ENCODE data around the gene IGSF10.
"Not testable (repeated sequence)": the region's sequence is repeated elsewhere in the genome, so short reads cannot be mapped to it uniquely, and the experiment has no call there.

Gene IGSF10, protein sequence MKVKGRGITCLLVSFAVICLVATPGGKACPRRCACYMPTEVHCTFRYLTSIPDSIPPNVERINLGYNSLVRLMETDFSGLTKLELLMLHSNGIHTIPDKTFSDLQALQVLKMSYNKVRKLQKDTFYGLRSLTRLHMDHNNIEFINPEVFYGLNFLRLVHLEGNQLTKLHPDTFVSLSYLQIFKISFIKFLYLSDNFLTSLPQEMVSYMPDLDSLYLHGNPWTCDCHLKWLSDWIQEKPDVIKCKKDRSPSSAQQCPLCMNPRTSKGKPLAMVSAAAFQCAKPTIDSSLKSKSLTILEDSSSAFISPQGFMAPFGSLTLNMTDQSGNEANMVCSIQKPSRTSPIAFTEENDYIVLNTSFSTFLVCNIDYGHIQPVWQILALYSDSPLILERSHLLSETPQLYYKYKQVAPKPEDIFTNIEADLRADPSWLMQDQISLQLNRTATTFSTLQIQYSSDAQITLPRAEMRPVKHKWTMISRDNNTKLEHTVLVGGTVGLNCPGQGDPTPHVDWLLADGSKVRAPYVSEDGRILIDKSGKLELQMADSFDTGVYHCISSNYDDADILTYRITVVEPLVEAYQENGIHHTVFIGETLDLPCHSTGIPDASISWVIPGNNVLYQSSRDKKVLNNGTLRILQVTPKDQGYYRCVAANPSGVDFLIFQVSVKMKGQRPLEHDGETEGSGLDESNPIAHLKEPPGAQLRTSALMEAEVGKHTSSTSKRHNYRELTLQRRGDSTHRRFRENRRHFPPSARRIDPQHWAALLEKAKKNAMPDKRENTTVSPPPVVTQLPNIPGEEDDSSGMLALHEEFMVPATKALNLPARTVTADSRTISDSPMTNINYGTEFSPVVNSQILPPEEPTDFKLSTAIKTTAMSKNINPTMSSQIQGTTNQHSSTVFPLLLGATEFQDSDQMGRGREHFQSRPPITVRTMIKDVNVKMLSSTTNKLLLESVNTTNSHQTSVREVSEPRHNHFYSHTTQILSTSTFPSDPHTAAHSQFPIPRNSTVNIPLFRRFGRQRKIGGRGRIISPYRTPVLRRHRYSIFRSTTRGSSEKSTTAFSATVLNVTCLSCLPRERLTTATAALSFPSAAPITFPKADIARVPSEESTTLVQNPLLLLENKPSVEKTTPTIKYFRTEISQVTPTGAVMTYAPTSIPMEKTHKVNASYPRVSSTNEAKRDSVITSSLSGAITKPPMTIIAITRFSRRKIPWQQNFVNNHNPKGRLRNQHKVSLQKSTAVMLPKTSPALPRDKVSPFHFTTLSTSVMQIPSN (N-terminal part only)

DNA sequence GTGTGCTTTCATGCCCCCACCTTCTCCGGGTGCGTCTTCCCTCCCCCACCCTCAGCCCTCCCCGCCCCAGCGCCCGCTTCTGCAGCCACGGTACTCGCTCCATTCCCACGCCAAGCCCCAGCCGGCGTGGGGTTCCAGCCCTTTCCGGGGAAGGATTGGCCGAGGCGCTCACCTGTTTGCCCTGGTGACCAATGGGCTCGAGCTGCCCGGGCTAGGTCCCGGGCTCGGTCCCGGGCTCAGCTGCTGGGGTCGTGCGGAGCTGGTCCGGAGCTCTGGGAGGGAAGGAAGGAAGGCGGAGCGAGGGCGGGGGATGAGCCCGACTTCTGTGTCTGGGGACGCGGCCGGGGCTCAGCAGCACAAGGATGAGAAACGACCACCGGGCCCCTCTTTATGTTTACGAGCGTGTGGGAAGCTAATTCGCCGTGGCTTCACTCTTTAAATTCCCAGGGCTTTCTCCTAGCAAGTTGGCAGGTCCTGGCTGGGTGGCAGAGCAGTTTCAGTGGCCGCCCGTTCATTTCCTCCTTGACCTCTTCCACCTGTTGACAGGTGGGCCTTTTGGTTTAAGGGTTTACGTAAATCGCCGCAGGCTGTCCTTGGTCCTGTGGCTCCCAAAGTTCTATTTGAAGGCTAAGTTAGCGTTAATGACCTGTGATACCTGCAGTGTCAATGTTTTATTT lies at the start of gene IGSF10:
TSS of gene IGSF10 (minus strand) at position 288 of the 677 bp plus-strand sequence. CDS start 2,352 bp downstream, outside the sequence.
- TF ChIP-seq, protein P1, sequence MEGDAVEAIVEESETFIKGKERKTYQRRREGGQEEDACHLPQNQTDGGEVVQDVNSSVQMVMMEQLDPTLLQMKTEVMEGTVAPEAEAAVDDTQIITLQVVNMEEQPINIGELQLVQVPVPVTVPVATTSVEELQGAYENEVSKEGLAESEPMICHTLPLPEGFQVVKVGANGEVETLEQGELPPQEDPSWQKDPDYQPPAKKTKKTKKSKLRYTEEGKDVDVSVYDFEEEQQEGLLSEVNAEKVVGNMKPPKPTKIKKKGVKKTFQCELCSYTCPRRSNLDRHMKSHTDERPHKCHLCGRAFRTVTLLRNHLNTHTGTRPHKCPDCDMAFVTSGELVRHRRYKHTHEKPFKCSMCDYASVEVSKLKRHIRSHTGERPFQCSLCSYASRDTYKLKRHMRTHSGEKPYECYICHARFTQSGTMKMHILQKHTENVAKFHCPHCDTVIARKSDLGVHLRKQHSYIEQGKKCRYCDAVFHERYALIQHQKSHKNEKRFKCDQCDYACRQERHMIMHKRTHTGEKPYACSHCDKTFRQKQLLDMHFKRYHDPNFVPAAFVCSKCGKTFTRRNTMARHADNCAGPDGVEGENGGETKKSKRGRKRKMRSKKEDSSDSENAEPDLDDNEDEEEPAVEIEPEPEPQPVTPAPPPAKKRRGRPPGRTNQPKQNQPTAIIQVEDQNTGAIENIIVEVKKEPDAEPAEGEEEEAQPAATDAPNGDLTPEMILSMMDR (IDR thresholded peaks at IDR 0.05; ENCODE audit: low read depth, low read length) = no peak
- no peak for DNase-seq (ENCODE audit: extremely low read depth, low read depth)

DNA sequence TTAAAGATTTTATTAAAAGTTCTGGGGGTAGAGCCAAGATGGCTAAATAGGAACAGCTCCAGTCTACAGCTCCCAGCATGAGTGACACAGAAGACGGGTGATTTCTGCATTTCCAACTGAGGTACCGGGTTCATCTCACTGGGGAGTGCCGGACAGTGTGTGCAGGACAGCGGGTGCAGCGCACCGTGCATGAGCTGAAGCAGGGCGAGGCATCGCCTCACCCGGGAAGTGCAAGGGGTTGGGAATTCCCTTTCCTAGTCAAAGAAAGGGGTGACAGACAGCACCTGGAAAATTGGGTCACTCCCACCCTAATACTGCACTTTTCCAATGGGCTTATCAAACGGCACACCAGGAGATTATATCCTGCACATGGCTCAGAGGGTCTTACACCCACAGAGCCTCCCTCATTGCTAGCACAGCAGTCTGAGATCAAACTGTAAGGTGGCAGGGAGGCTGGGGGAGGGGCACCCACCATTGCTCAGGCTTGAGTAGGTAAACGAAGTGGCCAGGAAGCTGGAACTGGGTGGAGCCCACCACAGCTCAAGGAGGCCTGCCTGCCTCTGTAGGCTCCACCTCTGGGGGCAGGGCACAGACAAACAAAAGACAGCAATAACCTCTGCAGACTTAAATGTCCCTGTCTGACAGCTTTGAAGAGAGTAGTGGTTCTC lies 48.7 kb upstream of the IGSF10 start:
- DNase-seq (ENCODE audit: extremely low read depth, low read depth) = not testable (repeated sequence)

DNA sequence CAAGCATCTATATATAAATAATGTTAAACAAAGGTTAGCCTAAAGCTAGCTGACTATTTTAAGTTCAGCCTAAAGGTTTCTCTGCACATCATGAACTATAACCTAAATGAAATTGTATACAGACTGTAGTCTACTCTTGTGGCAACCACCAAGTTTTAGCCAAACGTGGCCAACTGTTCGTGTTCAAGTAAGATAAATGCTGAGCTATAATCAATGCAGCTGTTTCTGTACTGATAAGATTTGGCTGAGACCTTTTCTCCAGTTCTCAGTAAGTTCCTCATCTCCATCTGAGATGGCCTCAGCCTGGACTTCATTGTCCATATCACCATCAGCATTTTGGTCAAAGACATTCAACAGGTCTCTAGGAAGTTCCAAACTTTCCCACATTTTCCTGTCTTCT lies 43.7 kb upstream of the IGSF10 start:
- no peak for DNase-seq (ENCODE audit: extremely low read depth, low read depth)
- TF ChIP-seq, protein P1 (IDR thresholded peaks at IDR 0.05; ENCODE audit: low read depth, low read length) = no peak

DNA sequence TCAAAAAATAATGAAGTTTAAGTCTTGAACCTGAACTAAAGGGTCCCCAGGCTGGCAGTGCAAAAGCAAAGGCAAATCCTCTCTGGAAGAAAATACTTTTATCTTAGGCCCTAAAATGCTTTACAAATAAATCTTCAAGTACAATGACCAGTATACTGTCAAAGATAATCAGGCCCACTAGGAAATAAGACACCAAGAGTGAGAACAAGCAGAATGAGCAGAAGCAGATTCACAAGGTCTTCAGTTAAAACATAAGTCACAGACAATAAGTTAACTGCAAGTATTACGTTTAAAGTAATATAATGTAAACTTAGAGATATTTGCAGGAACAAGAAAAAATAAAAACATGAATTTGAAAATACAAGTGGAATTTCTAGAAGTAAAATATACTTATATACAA lies 42.2 kb upstream of the IGSF10 start:
- TF ChIP-seq, protein P1 (IDR thresholded peaks at IDR 0.05; ENCODE audit: low read depth, low read length) = no peak
- no peak for DNase-seq (ENCODE audit: extremely low read depth, low read depth)

DNA sequence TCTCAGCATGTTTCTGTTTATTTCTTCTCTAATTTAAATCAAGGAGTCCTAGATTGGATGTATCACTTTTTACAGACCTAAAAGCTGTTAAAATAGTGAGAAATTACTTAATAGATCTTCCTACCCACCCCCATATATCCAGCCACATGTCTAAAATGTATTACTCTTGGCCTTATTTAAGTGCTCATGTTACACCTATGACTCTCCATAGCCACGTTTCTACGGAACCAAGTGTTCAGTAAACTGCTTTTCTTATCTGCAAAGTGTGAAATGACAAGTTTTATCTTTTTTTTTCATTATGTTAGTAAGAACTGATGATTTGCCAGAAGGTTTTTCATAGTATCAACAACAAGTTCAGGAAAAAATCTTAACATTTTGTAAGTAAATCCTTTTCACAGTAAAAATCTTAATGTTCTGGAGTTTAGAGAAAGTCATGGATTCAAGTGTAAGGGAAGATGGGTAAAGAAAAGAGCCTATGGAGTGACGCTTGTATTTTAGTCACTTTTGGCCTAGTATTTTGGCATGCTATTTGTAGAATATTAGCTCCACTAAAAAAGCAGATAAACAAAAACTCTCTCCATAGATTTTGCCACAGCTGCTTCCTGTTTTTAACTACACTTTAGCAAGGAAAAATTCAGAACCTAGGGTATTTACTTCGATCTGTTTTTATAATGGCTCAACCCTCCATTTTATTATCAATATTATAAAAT lies 41.2 kb upstream of the IGSF10 start:
- TF ChIP-seq, protein P1 (IDR thresholded peaks at IDR 0.05; ENCODE audit: low read depth, low read length) = no peak
- DNase-seq (ENCODE audit: extremely low read depth, low read depth) = peak; percentile 19

DNA sequence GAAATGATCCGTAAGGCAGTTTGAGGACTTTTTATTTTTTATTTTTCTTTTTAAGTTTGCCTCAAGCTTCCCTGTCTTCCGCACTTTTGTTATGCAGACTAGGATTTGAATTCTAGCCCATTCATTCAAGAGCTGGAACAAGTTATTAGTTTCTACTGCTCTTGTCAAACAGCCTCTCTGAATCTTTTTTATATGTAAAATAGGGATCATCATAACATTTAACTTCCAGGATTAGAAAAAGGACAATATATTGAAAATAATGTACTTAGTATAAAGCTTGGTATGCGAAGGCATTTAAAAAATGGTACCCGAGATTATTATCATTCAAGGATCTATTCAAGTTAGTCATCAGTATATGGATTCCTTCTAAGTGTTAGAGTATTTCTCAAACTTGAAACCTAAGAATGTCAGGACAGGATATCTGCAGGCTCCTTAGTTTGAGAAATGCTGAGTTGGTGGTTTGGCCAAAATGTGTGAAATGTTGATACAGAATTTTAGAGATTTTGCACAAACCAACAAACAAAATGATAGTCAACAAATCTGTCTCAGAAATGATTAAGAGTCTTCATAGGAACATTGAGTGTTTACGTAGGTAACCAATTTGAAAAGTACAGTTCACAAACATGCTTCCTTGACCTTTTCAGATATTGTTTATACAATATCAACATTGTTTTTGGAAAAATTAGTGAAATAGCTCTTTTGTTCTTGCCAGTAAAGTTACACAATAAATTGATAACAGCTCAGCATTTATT lies 40.5 kb upstream of the IGSF10 start:
- DNase-seq (ENCODE audit: extremely low read depth, low read depth) = peak; percentile 11
- TF ChIP-seq, protein P1 (IDR thresholded peaks at IDR 0.05; ENCODE audit: low read depth, low read length) = no peak
